C4-2B (cell line): Measurements from ENCODE around the gene NFIC.

Experiments used
- ZFX ChIP-seq: fragments of 450-650 bp; IDR thresholded peaks from 2 replicates; pipeline ENCODE4 v1.6.1; 2017
- TF ChIP-seq, protein P1 (sequence below): fragments of 450-650 bp; conservative IDR thresholded peaks from 2 replicates; pipeline ENCODE4 v1.5.1; 2017; ENCODE audit warnings: mild to moderate bottlenecking

DNA sequence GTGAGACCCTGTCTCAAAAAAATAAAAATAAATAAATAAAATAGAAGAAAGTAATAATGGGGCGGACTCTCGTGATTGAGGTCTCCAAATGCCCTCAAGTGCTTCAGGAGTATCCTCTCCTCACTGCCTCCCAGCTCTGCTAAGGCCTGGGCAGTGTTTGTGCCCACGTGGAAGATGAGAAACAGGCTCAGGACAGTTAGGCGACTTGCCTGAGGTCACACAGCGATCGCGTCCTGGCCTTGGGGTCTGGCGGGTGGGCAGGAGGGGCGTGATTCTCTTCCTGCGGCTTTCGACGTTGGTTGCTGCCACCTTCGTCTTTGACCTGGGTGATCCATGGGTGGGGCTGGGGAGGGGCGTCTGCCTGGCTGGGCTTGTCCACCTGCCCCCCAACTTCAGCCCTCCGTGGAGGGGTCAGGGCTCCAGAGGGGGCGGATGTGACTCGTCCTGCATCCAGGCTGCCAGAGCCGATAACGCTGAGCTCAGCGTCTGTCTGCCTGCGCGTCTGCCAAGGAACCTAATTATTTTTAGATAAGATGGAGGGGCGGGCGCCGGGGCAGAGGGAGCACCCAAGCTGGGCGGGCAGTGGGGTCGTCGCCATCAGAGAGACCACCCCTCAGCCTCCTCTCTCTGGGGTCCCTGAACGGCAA is 56.9 kb downstream of the NFIC start:
- TF ChIP-seq, protein P1, sequence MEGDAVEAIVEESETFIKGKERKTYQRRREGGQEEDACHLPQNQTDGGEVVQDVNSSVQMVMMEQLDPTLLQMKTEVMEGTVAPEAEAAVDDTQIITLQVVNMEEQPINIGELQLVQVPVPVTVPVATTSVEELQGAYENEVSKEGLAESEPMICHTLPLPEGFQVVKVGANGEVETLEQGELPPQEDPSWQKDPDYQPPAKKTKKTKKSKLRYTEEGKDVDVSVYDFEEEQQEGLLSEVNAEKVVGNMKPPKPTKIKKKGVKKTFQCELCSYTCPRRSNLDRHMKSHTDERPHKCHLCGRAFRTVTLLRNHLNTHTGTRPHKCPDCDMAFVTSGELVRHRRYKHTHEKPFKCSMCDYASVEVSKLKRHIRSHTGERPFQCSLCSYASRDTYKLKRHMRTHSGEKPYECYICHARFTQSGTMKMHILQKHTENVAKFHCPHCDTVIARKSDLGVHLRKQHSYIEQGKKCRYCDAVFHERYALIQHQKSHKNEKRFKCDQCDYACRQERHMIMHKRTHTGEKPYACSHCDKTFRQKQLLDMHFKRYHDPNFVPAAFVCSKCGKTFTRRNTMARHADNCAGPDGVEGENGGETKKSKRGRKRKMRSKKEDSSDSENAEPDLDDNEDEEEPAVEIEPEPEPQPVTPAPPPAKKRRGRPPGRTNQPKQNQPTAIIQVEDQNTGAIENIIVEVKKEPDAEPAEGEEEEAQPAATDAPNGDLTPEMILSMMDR, result no peak
- no peak for TF ChIP-seq ZFX
